GM18519 (cell line): Measurements from ENCODE around the gene FAM120C.

Experiments used
- ATAC-seq: cut with Tn5 transposase; IDR thresholded peaks from one replicate; pipeline ENCODE4 v1.9.1; 2021; ENCODE audit warnings: mild to moderate bottlenecking, moderate library complexity; ENCODE audit not compliant: unreplicated experiment, low FRiP score

The FAM120C gene

DNA sequence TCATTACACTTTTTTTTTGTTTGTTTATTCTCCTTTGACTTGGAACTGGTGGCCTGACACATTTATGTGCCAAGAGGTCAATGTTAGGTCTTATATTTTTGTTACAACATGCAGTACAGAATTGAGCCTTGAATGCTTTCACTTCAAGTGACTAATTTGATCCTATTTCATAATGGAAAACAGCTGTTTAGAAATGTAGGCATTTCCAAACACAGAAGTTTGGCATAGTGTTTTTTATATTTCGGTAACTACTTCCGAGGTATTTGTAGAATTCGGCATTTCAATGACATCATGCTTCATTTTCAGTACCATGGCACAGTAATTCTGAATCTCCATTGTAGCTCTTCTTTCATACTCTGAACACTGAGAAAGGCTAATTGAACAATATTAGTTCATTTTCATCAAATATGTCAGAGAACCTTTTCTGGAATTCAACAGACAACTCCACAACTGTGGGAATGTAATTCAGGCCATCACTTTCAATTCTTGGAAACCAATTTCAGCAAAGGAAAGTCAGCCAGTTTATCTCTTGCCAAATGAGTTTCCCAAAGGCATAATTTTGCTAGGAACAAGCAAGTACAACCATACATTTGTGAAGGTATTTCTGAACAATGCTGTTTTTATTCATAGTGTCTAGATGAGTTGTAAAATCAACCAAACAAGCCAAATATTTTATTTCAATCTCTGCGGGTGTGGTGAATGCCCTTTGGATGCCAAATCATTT lies 11.4 kb downstream of the FAM120C start:
- ATAC-seq: no peak

DNA sequence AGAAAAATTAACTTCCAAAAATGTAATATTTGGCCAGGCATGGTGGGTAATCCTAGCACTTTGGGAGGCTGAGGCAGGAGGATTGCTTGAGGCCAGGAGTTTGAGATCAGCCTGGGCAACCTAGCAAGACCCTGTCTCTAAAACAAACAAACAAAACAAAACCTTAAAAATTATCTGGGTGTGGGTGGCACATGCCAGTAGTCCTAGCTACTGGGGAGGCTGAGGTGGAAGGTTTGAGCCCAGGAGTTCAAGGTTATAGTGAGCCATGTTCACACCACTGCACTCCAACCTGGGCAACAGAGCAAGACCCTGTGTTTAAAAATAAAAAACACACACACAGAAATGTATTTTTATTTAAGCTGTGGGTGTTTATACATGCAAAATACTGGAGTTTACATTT lies 12.0 kb downstream of the FAM120C start:
- no peak for ATAC-seq

DNA sequence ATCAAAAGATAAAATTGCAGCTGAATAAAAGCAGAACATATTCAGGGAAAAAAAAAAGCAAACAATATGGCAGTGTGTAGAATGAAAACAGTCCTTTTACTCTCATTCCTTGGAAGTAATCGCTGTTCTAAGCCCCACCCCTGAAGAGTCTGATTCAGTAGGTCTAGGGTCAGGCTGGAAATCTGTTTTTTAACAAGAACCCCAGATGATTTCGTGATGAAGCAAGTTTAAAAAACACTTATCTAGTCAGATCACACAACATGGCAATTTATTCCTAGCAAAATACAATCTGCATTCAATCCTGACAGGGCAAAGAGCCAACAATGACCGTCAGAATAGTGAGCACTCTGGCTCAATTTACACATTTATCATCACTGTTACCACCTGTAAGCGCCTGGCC lies 16.1 kb downstream of the FAM120C start:
- ATAC-seq: no peak

DNA sequence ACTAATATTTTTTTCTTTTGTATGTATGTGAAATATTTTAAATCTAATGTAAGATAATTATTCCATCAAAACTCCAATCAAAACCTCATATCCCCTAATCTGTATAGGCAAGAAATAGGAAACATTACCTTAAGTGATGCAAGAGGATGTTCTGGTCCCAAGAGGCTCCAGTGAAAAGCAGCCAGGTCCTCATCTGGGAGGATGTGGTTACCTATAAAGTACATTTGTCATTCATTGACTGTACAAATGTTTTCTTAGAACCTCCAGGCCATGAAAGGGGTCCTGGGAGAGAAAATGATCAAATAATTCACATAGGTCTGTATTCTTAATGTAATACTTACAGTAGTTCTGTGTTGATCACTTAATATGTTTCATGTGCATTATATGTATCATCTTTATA lies 25.5 kb downstream of the FAM120C start:
- ATAC-seq: no peak

DNA sequence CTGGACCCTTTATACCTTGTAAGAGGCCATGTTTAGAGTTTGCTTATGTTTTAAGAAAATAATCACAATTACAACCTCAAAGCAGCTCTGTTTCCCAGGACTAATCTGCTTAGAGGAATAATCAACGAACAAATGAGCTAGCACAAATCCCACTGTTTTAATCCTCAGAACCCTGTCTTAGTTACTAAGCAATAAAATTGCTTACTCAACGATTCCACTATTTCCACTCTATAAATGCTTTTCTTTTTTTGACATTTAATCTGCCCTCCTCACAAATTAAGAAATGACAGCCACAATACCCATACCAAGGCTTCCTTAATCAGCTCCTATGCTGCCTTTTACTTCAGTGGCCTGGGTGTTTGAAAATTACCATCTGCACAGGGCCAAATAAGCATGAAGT lies 48.8 kb downstream of the FAM120C start:
- no peak for ATAC-seq

DNA sequence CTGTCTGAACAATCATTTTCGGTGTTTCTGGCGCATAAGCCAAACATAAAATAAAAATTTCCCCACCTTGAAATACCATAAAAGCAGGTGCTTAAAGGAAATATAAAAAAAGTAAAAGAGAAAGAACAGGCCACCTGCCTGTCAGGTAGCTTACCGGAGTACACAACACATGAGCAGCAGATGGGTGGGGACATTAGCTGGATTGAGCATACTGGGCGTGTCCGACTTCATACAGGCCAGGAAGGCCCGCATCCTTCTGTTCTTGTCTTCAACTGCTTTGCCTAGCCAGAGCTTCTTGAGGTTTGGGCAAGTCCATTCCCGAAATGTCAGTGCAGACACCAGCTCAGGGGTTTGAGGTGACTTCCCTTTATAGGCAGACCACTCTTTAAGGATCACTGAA lies 66.7 kb downstream of the FAM120C start:
- no peak for ATAC-seq

DNA sequence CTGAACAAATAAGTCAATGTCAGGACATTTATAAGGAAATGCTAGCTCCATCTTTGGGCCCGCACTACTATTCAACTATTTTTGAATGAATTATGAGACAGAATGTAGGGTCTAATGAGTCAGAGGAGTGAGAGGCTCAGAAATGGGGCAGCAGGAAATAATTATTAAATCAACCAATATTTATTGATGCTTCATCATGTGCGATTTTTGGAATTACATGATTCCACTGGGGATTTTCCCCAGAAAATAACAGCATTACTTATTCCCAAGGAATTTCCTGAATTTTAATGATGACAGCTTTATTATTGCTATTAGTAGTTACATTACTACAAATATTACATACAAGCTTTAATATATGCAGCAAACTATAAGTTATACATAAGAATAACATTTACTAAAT lies 89.5 kb downstream of the FAM120C start:
- no peak for ATAC-seq

DNA sequence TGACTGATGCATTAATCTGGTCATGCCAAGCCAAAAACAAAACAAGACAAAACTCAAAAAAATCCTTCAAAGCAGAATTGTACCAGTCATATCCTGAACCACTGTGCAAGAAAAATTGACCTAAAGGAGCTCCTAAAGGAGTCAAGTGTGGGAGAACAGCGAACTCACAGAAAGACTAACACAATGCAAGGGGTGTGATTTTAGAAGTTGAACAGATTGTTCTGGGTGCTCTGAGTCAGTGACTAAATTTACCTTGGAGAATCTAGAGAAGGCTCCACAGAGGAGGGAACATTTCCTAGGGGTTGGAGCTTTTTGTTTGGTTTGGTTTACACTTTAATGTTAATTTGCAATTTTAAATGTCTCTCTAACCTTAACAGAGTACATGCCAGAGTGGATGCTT lies 89.9 kb downstream of the FAM120C start:
- ATAC-seq: no peak

DNA sequence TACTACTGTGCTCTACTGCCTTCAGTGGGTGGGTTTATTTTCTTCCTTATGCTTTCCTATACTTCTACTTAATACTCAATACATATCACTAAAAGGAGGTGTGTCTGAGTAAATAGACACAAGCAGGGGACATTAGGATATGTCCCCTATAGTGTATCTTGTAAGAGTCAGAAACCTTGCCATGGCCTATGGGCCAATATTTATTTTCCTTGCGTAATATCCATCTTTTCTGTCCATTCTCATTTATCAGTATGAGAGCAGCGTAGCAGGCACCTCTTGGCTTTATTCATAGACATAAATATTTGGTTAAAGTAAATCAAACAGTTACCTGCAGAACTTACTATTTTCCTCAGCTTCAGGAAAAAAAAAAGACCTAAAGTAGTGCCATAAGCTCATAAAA lies 92.2 kb downstream of the FAM120C start:
- no peak for ATAC-seq

DNA sequence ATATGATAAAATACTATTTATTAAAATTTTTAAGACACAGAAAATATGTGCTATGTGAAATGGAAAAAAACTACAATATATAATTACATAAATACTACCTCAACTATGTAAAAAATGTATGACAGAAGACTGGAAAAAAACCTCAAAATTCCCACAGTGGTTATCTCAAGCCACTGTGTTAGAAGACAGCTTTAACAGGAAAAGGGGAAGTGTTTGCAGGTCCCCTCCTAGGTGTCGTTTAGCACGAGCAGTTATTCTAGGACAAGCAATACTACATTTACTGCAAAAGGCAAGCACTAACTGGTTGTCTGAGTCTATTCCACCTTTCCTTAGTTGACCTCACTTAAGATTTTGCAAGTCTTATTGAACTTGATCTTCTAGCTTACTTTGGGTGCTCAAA lies 93.9 kb downstream of the FAM120C start:
- ATAC-seq: no peak

DNA sequence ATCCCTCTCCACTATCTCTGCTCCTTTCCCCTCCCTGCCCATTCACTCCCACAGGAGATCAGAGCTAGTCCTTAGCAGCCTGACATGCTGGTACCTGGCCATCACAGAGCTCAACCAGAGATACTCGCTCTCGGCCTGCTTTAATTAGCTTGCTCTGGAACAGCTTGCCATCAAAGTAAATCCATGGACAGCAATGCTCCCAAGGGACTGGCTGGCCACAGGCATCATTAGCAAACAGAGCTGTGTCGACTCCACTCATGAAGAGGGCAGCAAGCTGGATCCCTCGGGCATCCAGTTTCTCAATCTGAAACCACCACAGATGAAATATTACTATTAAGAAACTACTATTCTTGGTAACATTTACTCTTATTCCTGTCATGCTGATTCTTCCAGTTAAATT lies 95.4 kb downstream of the FAM120C start:
- ATAC-seq: no peak

DNA sequence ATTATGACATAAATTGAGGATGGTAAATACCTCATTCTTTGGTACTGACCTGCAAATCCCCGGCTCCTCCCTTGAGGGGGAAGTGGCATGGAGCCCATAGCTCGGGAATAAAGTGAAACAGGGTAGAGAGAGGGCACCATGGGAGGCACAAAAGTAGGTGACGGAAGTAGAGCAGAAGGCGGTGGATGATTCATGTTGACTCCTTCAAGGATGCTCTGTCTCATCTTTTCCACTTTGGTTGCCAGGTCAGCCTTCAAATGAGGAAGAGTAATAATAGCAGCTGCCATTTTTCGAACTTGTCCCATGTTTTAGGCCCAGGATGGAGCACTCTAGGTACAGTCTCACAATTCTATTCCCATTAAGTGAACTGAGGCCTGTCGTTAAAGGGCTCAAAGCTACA lies 97.4 kb downstream of the FAM120C start:
- no peak for ATAC-seq

DNA sequence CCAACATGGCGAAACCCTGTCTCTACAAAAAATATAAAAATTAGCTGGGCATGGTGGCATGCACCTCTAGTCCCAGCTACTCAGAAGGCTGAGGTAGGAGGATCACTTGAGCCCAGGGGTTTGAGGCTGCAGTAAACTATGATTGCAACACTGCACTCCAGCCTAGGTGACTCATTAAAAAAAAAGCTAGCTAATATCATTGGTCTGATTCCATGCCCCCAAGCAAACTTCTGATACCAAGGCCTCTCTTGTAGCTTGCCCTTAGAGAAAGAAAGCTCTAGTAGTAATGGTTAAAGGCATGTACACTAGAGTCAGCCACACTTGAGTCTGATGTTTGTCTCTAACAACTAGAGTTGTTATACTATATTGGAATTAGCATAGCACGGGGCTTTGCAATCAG lies 106.2 kb downstream of the FAM120C start:
- no peak for ATAC-seq

DNA sequence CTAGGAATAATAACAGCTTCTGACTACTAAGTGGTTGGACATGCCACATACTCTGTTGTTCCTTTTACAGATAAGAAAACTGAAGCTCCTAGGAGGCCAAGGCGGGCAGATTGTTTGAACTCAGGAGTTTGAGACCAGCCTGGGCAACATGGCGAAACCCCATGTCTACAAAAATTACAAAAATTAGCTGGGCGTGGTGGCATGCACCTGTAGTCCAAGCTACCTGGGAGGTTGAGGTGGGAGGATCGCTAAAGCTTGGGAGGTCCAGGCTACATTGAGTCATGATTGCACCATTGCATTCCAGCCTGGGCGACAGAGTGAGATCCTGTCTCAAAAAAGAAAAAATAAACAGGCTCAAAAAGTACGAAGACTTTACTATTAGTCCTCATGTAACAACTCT lies 108.2 kb downstream of the FAM120C start:
- ATAC-seq: no peak

DNA sequence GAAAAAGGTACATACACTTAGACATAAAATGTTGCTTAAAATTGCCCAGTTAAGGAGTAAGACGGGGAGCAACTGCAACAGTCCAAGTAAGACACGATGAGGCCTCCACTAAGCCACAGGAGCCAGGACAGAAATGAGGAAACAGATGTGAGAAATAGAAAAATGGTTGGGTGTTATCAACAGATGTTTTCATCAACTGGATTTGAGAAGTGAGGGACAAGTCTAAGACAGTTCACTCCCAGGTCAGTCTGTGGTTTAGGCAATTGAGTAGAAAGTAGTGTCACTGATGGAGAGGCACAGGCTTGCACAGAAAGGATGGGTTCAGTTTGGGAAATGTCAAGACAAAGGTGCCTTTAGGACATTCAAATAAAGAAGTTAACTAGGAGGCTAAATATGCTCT lies 115.3 kb downstream of the FAM120C start:
- no peak for ATAC-seq

DNA sequence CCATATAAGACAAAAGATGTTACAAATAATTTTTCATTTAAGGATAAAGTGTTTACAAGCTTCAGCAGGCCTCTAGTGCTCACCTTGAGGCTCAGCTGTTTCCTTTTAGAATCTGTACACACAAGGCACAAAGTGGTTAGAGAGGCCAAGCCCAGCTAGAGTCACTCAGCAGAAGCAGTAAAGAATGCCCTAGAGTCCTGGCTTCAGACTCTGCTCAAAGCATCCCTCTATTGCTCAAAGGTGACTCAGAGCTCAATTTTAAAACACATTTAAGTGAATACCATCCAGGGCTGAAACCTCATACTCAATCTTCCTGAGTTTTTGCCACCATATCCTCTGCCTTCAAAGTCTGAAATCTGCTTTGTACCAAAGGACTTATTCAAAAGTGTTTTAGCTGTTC lies 116.2 kb downstream of the FAM120C start:
- ATAC-seq: no peak

DNA sequence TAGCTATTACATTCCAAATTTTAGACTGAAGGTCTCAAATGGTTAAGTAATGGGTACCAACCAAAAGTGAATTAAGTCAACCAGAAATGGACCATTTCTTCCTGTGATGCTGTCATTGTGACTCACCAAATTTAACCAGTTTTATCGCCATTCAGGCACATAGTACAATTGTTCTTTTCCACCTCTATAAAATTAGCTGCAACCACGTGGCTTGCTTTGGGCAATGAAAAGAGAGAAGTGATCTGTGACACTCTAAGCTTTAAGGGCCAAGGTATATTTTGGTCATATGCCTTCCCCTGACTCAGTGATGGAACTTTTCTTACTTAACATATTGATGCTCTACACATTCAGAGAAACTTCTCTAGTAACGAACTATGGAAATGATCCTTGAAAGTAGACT lies 118.5 kb downstream of the FAM120C start:
- ATAC-seq: no peak

DNA sequence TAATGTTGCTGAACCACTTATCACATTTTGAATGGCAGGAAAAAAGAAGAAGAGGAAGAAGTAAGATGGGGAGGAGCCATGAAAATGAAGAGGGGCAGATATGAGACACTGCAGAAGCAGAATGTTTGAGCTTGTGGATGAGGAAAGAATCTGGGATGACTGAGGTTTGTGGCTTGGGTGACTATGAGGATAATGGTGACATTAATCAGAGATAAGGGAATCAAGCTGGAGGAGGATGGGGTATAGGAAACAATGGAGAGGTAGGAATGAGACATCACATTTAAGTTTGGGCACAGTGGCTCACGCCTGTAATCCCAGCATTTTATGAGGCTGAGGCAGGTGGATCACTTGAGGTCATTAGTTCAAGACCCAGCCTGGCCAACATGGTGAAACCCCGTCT lies 119.7 kb downstream of the FAM120C start:
- no peak for ATAC-seq

DNA sequence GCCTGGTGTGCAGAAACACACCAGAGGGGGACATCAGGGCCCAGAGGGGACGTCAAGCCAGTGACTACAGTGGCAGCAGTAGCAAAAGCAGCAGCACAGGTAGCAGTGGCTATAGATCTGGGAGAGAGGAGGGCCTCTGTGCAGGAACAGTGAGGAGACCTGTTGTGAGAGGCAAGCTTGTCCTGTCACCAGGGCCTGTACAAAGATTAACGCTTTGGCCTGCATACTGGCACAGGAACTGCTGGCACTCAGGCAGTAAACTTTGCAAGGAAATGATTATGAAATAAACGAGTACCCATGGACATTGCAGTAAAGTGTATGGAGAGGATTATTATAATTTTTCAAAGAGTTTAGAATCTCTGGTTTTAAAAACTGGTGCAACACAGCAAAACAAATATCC lies 133.3 kb downstream of the FAM120C start:
- no peak for ATAC-seq

DNA sequence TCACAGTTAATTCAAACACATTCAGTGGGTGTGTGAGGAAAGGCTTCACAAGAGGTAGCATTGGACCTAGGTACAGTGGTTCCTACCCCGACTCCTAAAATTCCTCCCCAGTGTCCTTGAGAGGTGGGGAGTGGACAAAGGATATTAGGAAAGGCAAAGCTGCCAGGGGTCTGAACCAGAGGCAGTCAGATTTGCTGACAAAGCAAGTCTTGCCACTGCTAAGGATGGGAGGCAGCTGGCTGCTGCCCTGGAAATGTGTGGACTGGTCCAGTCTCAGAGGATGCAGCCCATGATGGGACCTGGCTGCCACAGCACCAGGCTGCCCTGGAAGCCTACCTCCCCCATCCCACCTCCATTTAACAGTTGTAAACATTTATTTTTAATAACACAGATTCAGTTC lies 134.6 kb downstream of the FAM120C start:
- no peak for ATAC-seq

DNA sequence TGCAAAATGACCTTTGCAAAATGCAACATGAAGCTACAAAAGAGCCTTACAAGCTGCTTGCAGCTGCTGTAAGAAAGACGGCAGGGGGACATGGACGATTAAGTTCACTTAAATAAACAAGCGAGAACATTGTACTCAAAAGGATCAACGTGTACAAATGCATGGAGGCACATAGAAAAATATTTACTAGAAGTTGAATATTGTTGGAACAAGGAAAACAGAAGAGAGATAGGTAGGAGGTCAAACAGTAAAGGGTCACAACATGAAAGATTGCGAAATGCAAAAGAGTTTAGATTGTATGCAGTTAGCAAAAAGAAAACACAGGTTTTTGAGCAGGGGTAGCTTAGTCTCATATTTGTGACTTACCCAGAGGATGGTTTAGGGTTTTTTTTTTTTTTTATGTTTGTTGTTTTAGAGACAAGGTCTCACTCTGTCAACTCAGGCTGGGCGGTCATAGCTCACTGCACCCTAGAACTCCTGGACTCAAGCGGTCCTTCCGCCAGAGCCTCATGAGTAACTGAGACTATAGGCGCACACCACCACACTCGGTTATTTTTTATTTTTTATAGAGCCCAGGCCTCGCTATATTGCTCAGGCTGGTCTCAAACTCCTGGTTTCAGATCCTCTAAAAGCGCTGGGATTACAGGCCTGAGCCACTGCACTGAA lies 137.4 kb downstream of the FAM120C start:
- ATAC-seq: no peak

DNA sequence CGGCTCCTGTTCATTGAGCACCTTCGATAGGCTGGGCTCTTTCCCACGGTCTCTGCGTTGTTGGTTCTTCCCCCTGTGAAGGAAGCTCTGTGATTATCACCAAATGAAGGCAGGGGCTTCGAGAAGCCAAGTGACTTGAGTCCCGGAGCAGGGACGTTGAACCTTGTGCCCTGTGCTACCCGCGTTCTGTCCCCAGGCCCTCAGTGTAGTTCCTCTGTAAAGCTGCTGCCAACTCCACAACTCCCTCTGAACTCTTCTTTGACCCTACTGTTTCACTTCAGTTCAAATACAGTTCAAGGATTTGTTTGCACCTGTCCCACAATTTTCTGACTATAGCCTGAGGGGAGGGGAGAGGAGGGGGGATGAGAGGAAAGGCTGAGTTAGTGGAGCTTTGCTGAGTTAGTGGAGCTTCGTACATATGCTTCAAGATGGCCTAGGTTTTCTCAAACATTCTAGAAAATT lies 138.1 kb downstream of the FAM120C start:
- no peak for ATAC-seq
